HepG2 (cell line): ENCODE results near the gene PHF19. TPM values are rescaled to one million over a fixed set of nuclear protein-coding genes. Genes with fewer than 3 reads are reported as not detected.

Experiments
- HMG20A ChIP-seq: IDR thresholded peaks from 2 replicates; pipeline ENCODE4 v1.6.1; 2016; ENCODE audit warnings: borderline replicate concordance
- HNF1A ChIP-seq, 2 experiments: sonication (generic) in 1 of 2; formaldehyde crosslinking in 1 of 2; IDR thresholded peaks; 2 replicates each; pipeline versions ENCODE4 v1.4.0 to v1.6.1; 2016 to 2020; ENCODE audit warnings: borderline replicate concordance in 1 of 2, low read depth in 1 of 2, mild to moderate bottlenecking in 1 of 2, missing genetic modification reagents in 1 of 2
- MLXIP ChIP-seq: sonication (generic); formaldehyde crosslinking; IDR thresholded peaks from 2 replicates; pipeline ENCODE4 v1.9.0; 2021; ENCODE audit warnings: missing genetic modification reagents, borderline replicate concordance
- POLR2AphosphoS2 ChIP-seq: IDR thresholded peaks from 2 replicates; pipeline ENCODE4 v1.6.1; 2011; ENCODE audit warnings: low read depth, low read length, improper control_type of control experiment
- POLR2AphosphoS5 ChIP-seq: IDR thresholded peaks from 2 replicates; pipeline ENCODE4 v1.6.1; 2012; ENCODE audit warnings: low read depth, low read length
- PRDM10 ChIP-seq: sonication (generic); formaldehyde crosslinking; IDR thresholded peaks from 2 replicates; pipeline ENCODE4 v1.4.0; 2020; ENCODE audit warnings: low read depth, missing genetic modification reagents
- RXRB ChIP-seq: IDR thresholded peaks from 2 replicates; pipeline ENCODE4 v1.6.1; 2016; ENCODE audit warnings: borderline replicate concordance, missing genetic modification reagents, missing compliant biosample characterization
- THAP7 ChIP-seq: sonication (generic); formaldehyde crosslinking; IDR thresholded peaks from 2 replicates; pipeline ENCODE4 v1.8.1; 2023; ENCODE audit warnings: mild to moderate bottlenecking, missing genetic modification reagents
- ZMAT5 ChIP-seq: sonication (generic); formaldehyde crosslinking; IDR thresholded peaks from 2 replicates; pipeline ENCODE4 v1.5.0; 2020; ENCODE audit warnings: mild to moderate bottlenecking, low read depth, missing genetic modification reagents, borderline replicate concordance
- ZNF251 ChIP-seq: sonication (generic); formaldehyde crosslinking; IDR thresholded peaks from 2 replicates; pipeline ENCODE4 v1.9.0; 2021; ENCODE audit warnings: mild to moderate bottlenecking, missing genetic modification reagents
- ZNF264 ChIP-seq: sonication (generic); formaldehyde crosslinking; IDR thresholded peaks from 2 replicates; pipeline ENCODE4 v1.4.0; 2020; ENCODE audit warnings: missing genetic modification reagents
- ZNF329 ChIP-seq: sonication (generic); formaldehyde crosslinking; IDR thresholded peaks from 2 replicates; pipeline ENCODE4 v1.9.0; 2021; ENCODE audit warnings: low read depth, mild to moderate bottlenecking, missing genetic modification reagents
- ZNF446 ChIP-seq: sonication (generic); formaldehyde crosslinking; IDR thresholded peaks from 2 replicates; pipeline ENCODE4 v1.5.0; 2020; ENCODE audit warnings: mild to moderate bottlenecking, missing genetic modification reagents
- ZNF614 ChIP-seq: IDR thresholded peaks from 2 replicates; pipeline ENCODE4 v1.6.1; 2018; ENCODE audit warnings: missing biosample characterization, missing genetic modification reagents, inconsistent platforms, borderline replicate concordance
- ZNF777 ChIP-seq: sonication (generic); formaldehyde crosslinking; IDR thresholded peaks from 2 replicates; pipeline ENCODE4 v1.4.0; 2020; ENCODE audit warnings: missing genetic modification reagents
- polyA plus RNA-seq, 8 experiments: library from polyadenylated mRNA; depleted of rRNA in 3 of 8; stranded (reverse) in 7 of 8; unstranded in 1 of 8; fragments of >200 nt; fragmentation: Illumina TruSeq in 4 of 8; extraction: Trizol in 4 of 8; gene quantifications; 2 replicates each; pipeline versions ENCODE4 v1.2.1 to v1.2.3, GENCODE V29; 2011 to 2016; ENCODE audit warnings: low read depth in 4 of 8, missing spikeins in 1 of 8, mixed read lengths in 1 of 8; ENCODE audit not compliant: insufficient read depth in 1 of 8
- total RNA-seq, 5 experiments: library from RNA; depleted of rRNA; stranded (reverse); fragments of >200 nt; fragmentation: Illumina TruSeq; extraction: Trizol; gene quantifications; 2 replicates each; pipeline ENCODE4 v1.2.3, GENCODE V29; 2016; ENCODE audit warnings: low read depth in 1 of 5

Gene PHF19
- total and polyA plus RNA-seq, 2 of the 13 experiments (the other 11 are each of a cell fraction or from before 2014, with no cell fraction given): 29.7 to 41.3 TPM

GRCh38 chr9:120842685-120843485 lies 34.1 kb downstream of the PHF19 start, which contains the start of gene PSMD5 (continued):
- TF ChIP-seq MLXIP (CRISPR knock-in tag) (no peak), ZNF329 (CRISPR knock-in tag) (0 out of 2 replicates have a peak, but pooled peaks have one; percentile 55), ZNF446 (CRISPR knock-in tag) (no peak; the same call in 1 of the 2 replicates), PRDM10 (CRISPR knock-in tag) (no peak; the same call in 1 of the 2 replicates), ZNF264 (0 out of 2 replicates have a peak, but pooled peaks have one; percentile 58), HNF1A (IDR thresholded peaks at IDR 0.05; ENCODE audit: low read depth) (no peak), HNF1A (CRISPR knock-in tag; IDR thresholded peaks at IDR 0.05; ENCODE audit: borderline replicate concordance) (0 out of 2 replicates have a peak, but pooled peaks have one; percentile 8), POLR2AphosphoS5 (peak; percentile 81), ZNF777 (peak; percentile 66), RXRB (CRISPR knock-in tag) (no peak), ZNF251 (no peak), ZMAT5 (no peak), THAP7 (CRISPR knock-in tag) (peak; percentile 75; the same call in 1 of the 2 replicates), POLR2AphosphoS2 (no peak), HMG20A (CRISPR knock-in tag) (no peak), ZNF614 (peak; percentile 41; the same call in 1 of the 2 replicates)
